Measurements from ENCODE around the gene FBXO22.
"Not testable (repeated sequence)": the region's sequence is repeated elsewhere in the genome, so short reads cannot be mapped to it uniquely, and the experiment has no call there.

Gene FBXO22

GRCh38 chr15:75920079-75920478 is 16.4 kb downstream of the FBXO22 start:
- DNase-seq (ENCODE audit: low read depth): no peak

GRCh38 chr15:75921732-75922703 is 18.3 kb downstream of the FBXO22 start:
- no peak for DNase-seq (ENCODE audit: low read depth)

- DNase-seq (ENCODE audit: low read depth): no peak
These were observed 20.1 kb downstream of the FBXO22 start for GRCh38 chr15:75923756-75924155.

GRCh38 chr15:75924576-75924975 is 20.9 kb downstream of the FBXO22 start:
- no peak for DNase-seq (ENCODE audit: low read depth)

- DNase-seq (ENCODE audit: low read depth): no peak
These were observed 21.8 kb downstream of the FBXO22 start for GRCh38 chr15:75925440-75925839.

- DNase-seq (ENCODE audit: low read depth): no peak
These were observed 23.3 kb downstream of the FBXO22 start for GRCh38 chr15:75926931-75927330.

- DNase-seq (ENCODE audit: low read depth): no peak
These were observed 23.9 kb downstream of the FBXO22 start for GRCh38 chr15:75927601-75928000.

GRCh38 chr15:75928680-75929608 is 25.3 kb downstream of the FBXO22 start:
- no peak for DNase-seq (ENCODE audit: low read depth)

GRCh38 chr15:75929799-75930565 is 26.3 kb downstream of the FBXO22 start:
- no peak for DNase-seq (ENCODE audit: low read depth)

- no peak for DNase-seq (ENCODE audit: low read depth)
These were observed 27.2 kb downstream of the FBXO22 start for GRCh38 chr15:75930866-75931265.

GRCh38 chr15:75942464-75942863 is 38.8 kb downstream of the FBXO22 start:
- DNase-seq (ENCODE audit: low read depth): no peak

- no peak for DNase-seq (ENCODE audit: low read depth)
These were observed 39.6 kb downstream of the FBXO22 start for GRCh38 chr15:75943246-75943645.

- DNase-seq (ENCODE audit: low read depth): no peak
These were observed 40.1 kb downstream of the FBXO22 start for GRCh38 chr15:75943713-75944215.

- DNase-seq (ENCODE audit: low read depth): no peak
These were observed 42.3 kb downstream of the FBXO22 start for GRCh38 chr15:75945953-75946352.

GRCh38 chr15:75947092-75947491 is 43.4 kb downstream of the FBXO22 start:
- DNase-seq (ENCODE audit: low read depth): no peak

GRCh38 chr15:75948761-75949296 is 45.2 kb downstream of the FBXO22 start:
- DNase-seq (ENCODE audit: low read depth): no peak

GRCh38 chr15:75952525-75952924 is 48.8 kb downstream of the FBXO22 start:
- DNase-seq (ENCODE audit: low read depth): no peak

GRCh38 chr15:75955720-75956119 is 52.0 kb downstream of the FBXO22 start:
- DNase-seq (ENCODE audit: low read depth): no peak

- DNase-seq (ENCODE audit: low read depth): no peak
These were observed 57.7 kb downstream of the FBXO22 start for GRCh38 chr15:75961331-75961730.

- DNase-seq (ENCODE audit: low read depth): no peak
These were observed 62.4 kb downstream of the FBXO22 start for GRCh38 chr15:75966073-75966472.

GRCh38 chr15:75976766-75977165 is 73.1 kb downstream of the FBXO22 start:
- DNase-seq (ENCODE audit: low read depth): not testable (repeated sequence)

All from activated T-helper 9 cell treated with anti-CD3 and anti-CD28 coated beads, Interleukin-2, amount 50 U/mL, for 16 hours (primary cell).